Right lung (tissue), 5 donors: ENCODE measurements around the gene STRIP1. TPM values are rescaled to one million over a fixed set of nuclear protein-coding genes. Genes with fewer than 3 reads are reported as not detected.

Experiments used
- DNase-seq, 2 donors: peaks; one replicate each; pipeline ENCODE4 v3.0.0-alpha.2; 2013
- polyA plus RNA-seq, 5 donors: library from polyadenylated mRNA; unstranded; fragments of 120-200 nt; gene quantifications; one replicate each; pipeline versions ENCODE4 v1.2.1 to v1.2.3, GENCODE V29; 2013; ENCODE audit warnings: inconsistent platforms in 1 of 5, low replicate concordance in 1 of 5; ENCODE audit not compliant: insufficient read length in 5 of 5, insufficient read depth in 1 of 5

The STRIP1 gene
- polyA plus RNA-seq, 5 donors: 44.6 to 55.4 (median 50.5) TPM

- DNase-seq: no peak
Measured at GRCh38 chr1:110089561-110090275, 55.3 kb downstream of the STRIP1 start.

GRCh38 chr1:110091381-110091780 is 57.0 kb downstream of the STRIP1 start:
- no peak for DNase-seq

- no peak for DNase-seq
Measured at GRCh38 chr1:110091791-110092190, 57.4 kb downstream of the STRIP1 start.

GRCh38 chr1:110092991-110093390 is 58.6 kb downstream of the STRIP1 start:
- no peak for DNase-seq

GRCh38 chr1:110094931-110095654 is 60.7 kb downstream of the STRIP1 start:
- no peak for DNase-seq

GRCh38 chr1:110097507-110098221 is 63.2 kb downstream of the STRIP1 start:
- DNase-seq: no peak

GRCh38 chr1:110098222-110099026 is 64.0 kb downstream of the STRIP1 start:
- no peak for DNase-seq

- DNase-seq: no peak
Measured at GRCh38 chr1:110100335-110100734, 65.9 kb downstream of the STRIP1 start.

- no peak for DNase-seq
Measured at GRCh38 chr1:110102081-110102480, 67.7 kb downstream of the STRIP1 start.

Other genes starting within 250 kb of the STRIP1 start
- gene CSF1, start 123.8 kb upstream of the STRIP1 start, polyA plus RNA-seq: 10 to 100 TPM in 2 of 5 donors, 1 to 10 TPM in 3; 7.2 to 12.1 (median 9.5) TPM
- 10 to 100 TPM; 66.7 to 88.5 (median 85.4) TPM for gene AHCYL1, start 49.9 kb upstream of the STRIP1 start, polyA plus RNA-seq
- gene ALX3, start 36.0 kb downstream of the STRIP1 start, polyA plus RNA-seq: not detected
- gene UBL4B, start 77.8 kb downstream of the STRIP1 start, polyA plus RNA-seq: not detected
- under 1 TPM; 0.04 to 0.10 (median 0.04) TPM for gene SLC6A17, start 115.9 kb downstream of the STRIP1 start, polyA plus RNA-seq
- 10 to 100 TPM in 4 of 5 donors, 1 to 10 TPM in 1; 7.8 to 13.0 (median 10.9) TPM for gene KCNC4, start 175.7 kb downstream of the STRIP1 start, polyA plus RNA-seq